ENCODE data around the gene DGKI. TPM values are rescaled to one million over a fixed set of nuclear protein-coding genes. Genes with fewer than 3 reads are reported as not detected.
"Not testable (repeated sequence)": the region's sequence is repeated elsewhere in the genome, so short reads cannot be mapped to it uniquely, and the experiment has no call there.

Gene DGKI
- total RNA-seq, 3 donors from 2014 or later (not counting 1 experiment from before 2014, with no cell fraction given) = 0.53 TPM; not detected in 2

GRCh38 chr7:137449016-137449415 is 397.8 kb downstream of the DGKI start:
- H3K4me1 Mint-ChIP-seq = no peaks in the 10 kb centered on the region
- Histone ChIP-seq H3K4me1 (ENCODE audit: control insufficient read depth, insufficient read depth, low read length) (no peaks in the 10 kb centered on the region), H3K27ac (ENCODE audit: low read length) (no peak overlapping the region), H3K9me3 (ENCODE audit: control insufficient read depth, insufficient read depth, low read length) (no peaks in the 10 kb centered on the region), H3K27me3 (ENCODE audit: control insufficient read depth, insufficient read depth, low read length) (no peaks in the 10 kb centered on the region), H3K4me3 (ENCODE audit: low read length) (no peak overlapping the region), H3K36me3 (ENCODE audit: control insufficient read depth, insufficient read depth, low read length) (no peaks in the 10 kb centered on the region)
- intact Hi-C loops (cut with micrococcal nuclease) = no loop called here
- no peaks in the 10 kb centered on the region for H3K36me3 Mint-ChIP-seq
- peaks cover 0 to 2% of the 10 kb centered on the region in 2 donors for H3K27me3 Mint-ChIP-seq (ENCODE audit: low read depth in 2 of 2)
- H3K4me3 Mint-ChIP-seq = no peak overlapping the region
- H3K27ac Mint-ChIP-seq = no peak overlapping the region
- ATAC-seq (no peak), DNase-seq (no peak)
- WGBS (ENCODE audit: insufficient coverage) = 83% methylated on average over 2 of the region's 4 CpGs
- H3K9me3 Mint-ChIP-seq = peaks cover 0 to 3% of the 10 kb centered on the region in 2 donors
- TF ChIP-seq CTCF (IDR thresholded peaks at IDR 0.05) = no peak

DNA sequence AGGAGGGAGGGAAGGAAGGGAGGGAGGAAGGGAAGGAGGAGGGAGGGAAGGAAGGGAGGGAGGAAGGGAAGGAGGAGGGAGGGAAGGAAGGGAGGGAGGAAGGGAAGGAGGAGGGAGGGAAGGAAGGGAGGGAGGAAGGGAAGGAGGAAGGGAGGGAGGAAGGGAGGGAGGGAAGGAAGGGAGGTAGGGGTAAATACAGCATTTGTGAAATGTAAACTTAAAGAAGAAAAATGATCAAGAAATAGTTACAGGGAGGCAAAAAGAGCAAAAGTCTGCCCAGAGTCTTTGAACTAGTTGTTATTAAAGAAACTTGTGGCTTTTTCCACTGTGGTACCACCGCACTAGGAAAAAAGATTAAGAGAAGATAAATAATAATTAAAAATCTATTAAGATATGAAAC is 398.2 kb downstream of the DGKI start:
- WGBS (ENCODE audit: insufficient coverage) = no CpG with 5 or more reads among the region's 1 CpG
- intact Hi-C loops (cut with micrococcal nuclease); H3K36me3 ChIP-seq (ENCODE audit: control insufficient read depth, insufficient read depth, low read length); DNase-seq; H3K9me3 ChIP-seq (ENCODE audit: control insufficient read depth, insufficient read depth, low read length); H3K36me3 Mint-ChIP-seq; H3K9me3 Mint-ChIP-seq; H3K4me3 ChIP-seq (ENCODE audit: low read length); H3K27me3 ChIP-seq (ENCODE audit: control insufficient read depth, insufficient read depth, low read length); H3K27ac Mint-ChIP-seq; H3K4me1 ChIP-seq (ENCODE audit: control insufficient read depth, insufficient read depth, low read length); H3K27ac ChIP-seq (ENCODE audit: low read length); H3K4me1 Mint-ChIP-seq; ATAC-seq; H3K4me3 Mint-ChIP-seq; H3K27me3 Mint-ChIP-seq (ENCODE audit: low read depth in 2 of 2): not testable (repeated sequence)

GRCh38 chr7:137446025-137446424 is 400.7 kb downstream of the DGKI start:
- H3K27ac ChIP-seq (ENCODE audit: low read length) = no peak overlapping the region
- Mint-ChIP-seq H3K9me3 (peaks cover 0 to 3% of the 10 kb centered on the region in 2 donors), H3K36me3 (no peaks in the 10 kb centered on the region), H3K27ac (no peak overlapping the region), H3K4me3 (no peak overlapping the region), H3K4me1 (no peaks in the 10 kb centered on the region), H3K27me3 (ENCODE audit: low read depth in 2 of 2) (peaks cover 0 to 2% of the 10 kb centered on the region in 2 donors)
- intact Hi-C loops (cut with micrococcal nuclease) = no loop called here
- H3K4me3 ChIP-seq (ENCODE audit: low read length) = no peak overlapping the region
- TF ChIP-seq CTCF (IDR thresholded peaks at IDR 0.05) = no peak
- no peaks in the 10 kb centered on the region for H3K9me3 ChIP-seq (ENCODE audit: control insufficient read depth, insufficient read depth, low read length)
- DNase-seq = no peak
- H3K4me1 ChIP-seq (ENCODE audit: control insufficient read depth, insufficient read depth, low read length) = no peaks in the 10 kb centered on the region
- H3K36me3 ChIP-seq (ENCODE audit: control insufficient read depth, insufficient read depth, low read length) = no peaks in the 10 kb centered on the region
- H3K27me3 ChIP-seq (ENCODE audit: control insufficient read depth, insufficient read depth, low read length) = no peaks in the 10 kb centered on the region
- no peak for ATAC-seq
- 84% methylated on average over 3 of the region's 3 CpGs for WGBS (ENCODE audit: insufficient coverage)

DNA sequence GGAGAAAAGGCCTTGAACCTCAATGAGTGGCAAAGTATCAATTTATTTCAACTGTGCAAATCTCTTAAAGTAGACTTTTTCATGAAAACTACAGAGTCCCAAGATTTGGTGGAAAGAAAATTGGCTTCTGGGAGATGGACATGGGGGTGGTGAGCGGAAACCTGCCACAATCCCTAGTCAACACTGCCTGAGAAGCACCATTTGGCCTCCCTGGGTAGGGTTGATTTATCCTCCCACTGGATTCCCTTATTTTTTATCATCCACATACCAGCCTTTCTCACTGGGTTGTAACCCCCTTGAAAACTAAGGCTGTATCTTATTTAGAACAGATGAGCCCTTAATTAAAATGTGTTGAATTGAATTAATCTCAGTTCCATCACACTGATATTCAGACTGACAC is 401.5 kb downstream of the DGKI start:
- Mint-ChIP-seq H3K27me3 (ENCODE audit: low read depth in 2 of 2) (peaks cover 0 to 2% of the 10 kb centered on the region in 2 donors), H3K4me1 (no peaks in the 10 kb centered on the region), H3K27ac (no peak overlapping the region), H3K36me3 (no peaks in the 10 kb centered on the region), H3K4me3 (no peak overlapping the region), H3K9me3 (peaks cover 0 to 3% of the 10 kb centered on the region in 2 donors)
- H3K9me3 ChIP-seq (ENCODE audit: control insufficient read depth, insufficient read depth, low read length) = no peaks in the 10 kb centered on the region
- intact Hi-C loops (cut with micrococcal nuclease) = no loop called here
- H3K27ac ChIP-seq (ENCODE audit: low read length) = no peak overlapping the region
- no peak for TF ChIP-seq CTCF (IDR thresholded peaks at IDR 0.05)
- no peaks in the 10 kb centered on the region for H3K4me1 ChIP-seq (ENCODE audit: control insufficient read depth, insufficient read depth, low read length)
- no peak for ATAC-seq
- no peak overlapping the region for H3K4me3 ChIP-seq (ENCODE audit: low read length)
- H3K36me3 ChIP-seq (ENCODE audit: control insufficient read depth, insufficient read depth, low read length) = no peaks in the 10 kb centered on the region
- no peak for DNase-seq
- no peaks in the 10 kb centered on the region for H3K27me3 ChIP-seq (ENCODE audit: control insufficient read depth, insufficient read depth, low read length)
- 67% methylated on average over 1 of the region's 1 CpG for WGBS (ENCODE audit: insufficient coverage)

Data from natural killer cell (primary cell).